Inferior parietal cortex (tissue), 1 donor: ENCODE results near the gene NDUFB7.
"Not testable (repeated sequence)": the region's sequence is repeated elsewhere in the genome, so short reads cannot be mapped to it uniquely, and the experiment has no call there.

Experiments
- DNase-seq: peaks from one replicate; pipeline ENCODE4 v3.0.0-alpha.2; 2016; ENCODE audit errors: extremely low spot score

NDUFB7 gene

GRCh38 chr19:14571695-14572490 is at the start of gene NDUFB7:
NDUFB7 (minus strand) TSS chr19:14572066; CDS start chr19:14572000, 66 bp downstream.
- DNase-seq = peak; percentile 98

DNA sequence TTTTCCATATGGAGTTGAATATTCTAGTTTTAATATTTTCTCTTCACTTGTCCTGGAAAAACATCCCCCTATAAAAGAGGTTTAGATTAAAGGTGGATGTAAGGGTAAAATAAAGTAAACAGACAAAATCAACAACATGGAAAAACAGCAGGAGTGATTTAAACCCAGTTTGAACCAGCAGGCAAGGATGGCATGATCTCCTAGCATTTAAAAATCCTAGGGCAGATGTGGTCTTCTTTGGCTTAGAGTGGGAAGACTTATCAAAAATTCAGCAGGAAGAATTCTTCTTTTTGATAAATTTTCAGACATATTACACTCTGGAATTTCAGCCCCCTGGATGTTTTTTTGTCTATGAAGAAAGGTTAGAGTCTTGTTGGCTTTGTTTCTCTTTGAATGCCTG is 47.5 kb upstream of the NDUFB7 start:
- no peak for DNase-seq

- DNase-seq = no peak
Measured at GRCh38 chr19:14616407-14616806, 44.5 kb upstream of the NDUFB7 start.

GRCh38 chr19:14615623-14616022 is 43.8 kb upstream of the NDUFB7 start:
- no peak for DNase-seq

DNA sequence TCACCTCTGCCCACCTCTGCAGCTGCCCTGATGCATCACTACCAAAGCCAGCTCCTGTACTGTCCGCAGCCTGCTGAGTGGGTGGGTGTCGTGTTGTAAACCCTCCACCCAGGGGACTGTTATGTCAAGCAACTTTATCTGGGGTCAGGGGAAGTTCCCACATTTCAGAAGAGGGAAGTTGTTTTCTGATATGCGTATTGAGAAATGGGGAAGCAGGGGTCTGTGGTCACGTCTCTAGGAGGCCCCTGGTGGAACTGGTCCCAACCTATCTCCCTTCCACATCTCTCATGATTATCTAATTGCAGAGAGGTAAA is 42.2 kb upstream of the NDUFB7 start:
- DNase-seq = peak; percentile 4

DNA sequence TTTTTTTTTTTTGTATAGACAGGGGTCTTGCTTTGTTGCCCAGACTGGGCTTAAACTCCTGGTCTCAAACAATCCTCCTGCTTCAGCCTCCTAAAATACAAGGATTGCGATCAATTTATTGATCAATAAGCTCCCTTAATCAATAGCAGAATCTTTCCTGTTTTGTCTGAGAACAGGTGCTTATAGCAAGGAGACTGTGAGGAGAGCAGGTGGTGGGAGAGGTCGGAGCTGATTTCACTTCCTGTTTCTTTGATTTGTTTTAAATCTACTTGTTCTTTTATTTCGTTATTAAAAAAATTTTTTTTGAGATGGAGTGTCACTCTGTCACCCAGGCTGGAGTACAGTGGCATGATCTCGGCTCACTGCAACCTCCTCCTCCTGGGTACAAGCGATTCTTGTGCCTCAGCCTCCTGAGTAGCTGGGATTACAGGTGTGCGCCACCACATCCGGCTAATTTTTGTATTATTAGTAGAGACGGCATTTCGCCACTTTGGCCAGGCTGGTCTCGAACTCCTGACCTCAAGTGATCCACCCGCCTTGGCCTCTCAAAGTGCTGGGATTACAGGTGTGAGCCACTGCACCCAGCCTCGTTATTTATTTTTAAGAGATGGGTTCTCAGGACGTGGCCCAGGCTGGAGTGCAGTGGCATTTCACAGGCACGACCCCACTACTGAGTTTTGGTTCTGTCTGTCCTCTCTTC is 41.7 kb upstream of the NDUFB7 start:
- not testable (repeated sequence) for DNase-seq

- DNase-seq = no peak
Measured at GRCh38 chr19:14612657-14613056, 40.8 kb upstream of the NDUFB7 start.

DNA sequence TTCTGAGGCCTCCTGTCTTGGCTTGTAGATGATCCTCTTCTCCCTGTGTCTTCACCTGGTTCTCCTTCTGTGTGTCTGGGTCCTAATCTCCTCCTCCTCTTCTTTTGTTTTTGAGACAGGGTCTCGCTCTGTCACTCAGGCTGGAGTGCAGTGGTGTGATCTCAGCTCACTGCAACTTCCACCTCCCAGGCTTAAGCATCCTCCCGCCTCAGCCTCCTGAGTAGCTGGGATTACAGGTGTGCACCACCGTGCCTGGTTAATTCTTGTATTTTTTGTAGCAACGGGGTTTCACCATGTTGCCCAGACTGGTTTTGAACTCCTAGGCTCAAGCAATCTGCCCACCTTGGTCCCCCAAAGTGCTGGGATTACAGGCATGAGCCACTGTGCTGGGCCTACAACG is 40.4 kb upstream of the NDUFB7 start:
- not testable (repeated sequence) for DNase-seq

- no peak for DNase-seq
Measured at GRCh38 chr19:14611051-14611450, 39.2 kb upstream of the NDUFB7 start.

GRCh38 chr19:14606627-14607026 is 34.8 kb upstream of the NDUFB7 start:
- DNase-seq = no peak

DNA sequence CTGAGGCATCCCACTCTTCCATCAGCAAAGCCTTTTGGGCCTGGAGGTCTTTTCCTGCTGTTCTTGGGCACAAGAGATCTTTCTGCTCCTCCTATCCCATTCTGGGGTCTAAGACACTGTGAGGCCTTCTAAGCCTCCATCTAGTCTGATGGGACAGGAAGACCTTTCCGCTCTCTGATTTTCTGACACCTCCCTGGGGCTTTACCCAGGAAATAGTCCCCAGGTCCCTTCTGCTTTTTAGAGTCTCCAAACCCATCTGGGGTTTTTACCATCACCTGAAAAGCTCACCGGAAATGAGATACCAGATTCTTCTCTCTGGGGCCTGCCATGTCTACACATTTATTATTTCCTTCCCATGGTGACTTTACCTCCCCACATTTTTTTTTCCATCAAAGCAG is 32.1 kb upstream of the NDUFB7 start:
- no peak for DNase-seq

DNA sequence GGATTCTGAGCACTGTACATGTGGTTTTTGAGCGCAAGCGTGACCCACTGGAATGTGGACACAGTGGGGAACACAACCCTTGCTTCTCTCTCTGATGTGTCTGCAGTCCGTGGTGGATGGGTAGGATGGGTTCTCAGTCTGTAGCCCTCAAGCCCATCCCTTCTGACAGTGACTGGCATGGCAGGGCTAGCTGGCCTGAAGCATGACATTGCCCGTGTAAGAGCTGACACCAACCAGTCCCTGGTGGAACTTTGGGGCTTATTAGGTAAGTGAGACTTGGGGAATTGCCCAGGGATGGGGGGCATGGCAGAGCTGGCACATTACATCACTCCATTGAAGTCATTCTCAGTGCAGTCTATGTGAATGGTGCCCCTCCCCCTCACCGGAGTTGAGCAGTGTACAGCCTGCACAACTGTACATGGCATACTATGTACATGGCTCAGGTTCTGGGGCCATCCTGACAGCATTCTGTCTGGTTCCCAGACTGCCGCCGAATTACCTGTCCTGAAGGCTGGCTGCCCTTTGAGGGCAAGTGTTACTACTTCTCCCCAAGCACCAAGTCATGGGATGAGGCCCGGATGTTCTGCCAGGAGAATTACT is 27.8 kb upstream of the NDUFB7 start:
- DNase-seq = no peak

DNA sequence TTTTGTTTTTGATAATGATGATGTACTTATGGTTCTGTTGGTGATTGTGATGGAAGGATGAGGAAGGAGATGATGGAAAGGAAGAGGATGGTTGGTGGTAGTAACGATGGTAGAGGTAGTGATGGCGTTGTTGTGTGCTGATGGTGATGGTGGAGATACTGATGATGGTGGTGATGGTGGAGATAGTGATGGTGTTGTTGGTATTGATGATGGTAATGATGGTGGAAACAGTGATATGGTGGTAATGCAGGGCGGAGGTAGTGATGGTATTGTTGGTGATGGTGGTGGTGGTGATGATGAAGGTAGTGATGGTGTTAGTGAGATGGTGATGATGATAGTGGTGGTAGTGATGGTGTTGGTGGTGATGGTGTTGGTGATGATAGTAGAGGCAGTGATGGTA is 23.7 kb upstream of the NDUFB7 start:
- DNase-seq = no peak

- not testable (repeated sequence) for DNase-seq
Measured at GRCh38 chr19:14589433-14589832, 17.6 kb upstream of the NDUFB7 start.

DNA sequence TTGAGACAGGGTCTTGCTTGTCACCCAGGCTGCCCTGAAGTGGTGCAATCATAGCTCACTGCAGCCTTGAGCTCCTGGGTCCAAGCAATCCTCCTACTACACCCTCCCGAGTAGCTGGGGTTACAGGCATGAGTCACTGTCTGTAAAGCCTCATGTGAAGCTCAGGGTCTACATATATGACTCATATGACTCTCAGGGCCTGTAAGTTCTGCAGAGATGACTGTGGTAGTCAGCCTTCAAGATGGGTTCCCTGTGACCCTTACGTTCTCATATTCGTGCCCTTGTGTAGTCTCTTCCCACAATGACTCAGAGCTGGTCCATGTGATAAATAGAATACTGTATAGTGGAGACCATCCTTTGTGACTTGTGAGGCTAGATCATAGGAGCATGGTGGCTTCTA is 13.3 kb upstream of the NDUFB7 start:
- not testable (repeated sequence) for DNase-seq

DNA sequence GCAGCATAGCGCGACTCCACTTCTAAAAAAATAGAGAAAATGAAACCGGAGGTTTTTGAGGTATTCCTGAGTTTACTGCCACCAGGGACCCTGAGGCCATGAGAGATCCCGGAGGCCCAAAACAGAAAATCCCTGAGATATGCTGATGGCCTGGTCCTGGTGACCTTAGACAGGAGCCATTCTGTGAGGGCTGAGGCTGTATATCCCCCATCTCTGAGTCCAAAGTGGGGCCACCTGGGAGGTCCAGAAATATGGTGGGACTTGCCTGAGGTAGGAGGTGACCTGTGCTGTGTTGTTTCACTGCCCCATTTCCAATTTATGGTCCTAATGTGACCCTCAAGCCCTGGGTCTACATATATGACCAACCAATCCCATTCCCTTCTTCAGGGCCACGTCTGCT is 12.5 kb upstream of the NDUFB7 start:
- not testable (repeated sequence) for DNase-seq

GRCh38 chr19:14582894-14583340 is 11.1 kb upstream of the NDUFB7 start, which contains the start of gene CLEC17A:
CLEC17A (plus strand) TSS chr19:14583084; CDS start chr19:14583161, 77 bp downstream.
- DNase-seq = no peak

DNA sequence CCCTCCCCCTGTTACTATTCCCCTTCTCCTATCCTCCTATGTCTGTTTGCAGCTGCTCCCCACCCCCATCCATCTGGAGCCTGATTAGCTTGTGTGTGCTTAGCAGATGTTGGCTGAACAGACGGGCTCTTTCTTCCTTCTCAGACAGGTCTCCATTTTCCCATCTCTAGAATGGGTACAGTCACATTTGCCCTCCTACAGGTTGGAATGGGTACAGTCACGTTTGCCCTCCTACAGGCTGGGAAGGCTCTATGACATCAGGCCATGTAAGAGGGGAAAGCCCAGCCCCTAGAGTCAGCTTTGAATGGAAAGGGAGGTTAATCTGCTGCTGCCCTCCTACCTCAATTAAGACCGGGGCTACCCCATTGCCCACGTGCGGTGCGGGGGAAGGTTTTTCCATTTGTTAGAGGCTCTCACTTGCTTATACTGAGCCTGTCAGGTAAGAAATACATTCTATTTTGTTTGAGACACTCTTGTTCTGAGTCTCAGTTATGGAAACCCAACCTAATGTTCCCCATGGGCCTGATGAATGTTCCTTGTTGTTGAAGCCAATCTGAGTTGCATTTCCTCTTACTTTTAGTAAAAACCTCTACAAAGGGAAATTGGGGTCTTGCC is 8.9 kb upstream of the NDUFB7 start:
- DNase-seq = no peak

- DNase-seq = no peak
Measured at GRCh38 chr19:14577885-14578427, 6.1 kb upstream of the NDUFB7 start.

- no peak for DNase-seq
Measured at GRCh38 chr19:14577264-14577663, 5.4 kb upstream of the NDUFB7 start.

- no peak for DNase-seq
Measured at GRCh38 chr19:14576363-14576762, 4.5 kb upstream of the NDUFB7 start.

GRCh38 chr19:14575428-14575980 is 3.6 kb upstream of the NDUFB7 start:
- DNase-seq = no peak
